Measurements from ENCODE around the gene RIPPLY1.

The RIPPLY1 gene

DNA sequence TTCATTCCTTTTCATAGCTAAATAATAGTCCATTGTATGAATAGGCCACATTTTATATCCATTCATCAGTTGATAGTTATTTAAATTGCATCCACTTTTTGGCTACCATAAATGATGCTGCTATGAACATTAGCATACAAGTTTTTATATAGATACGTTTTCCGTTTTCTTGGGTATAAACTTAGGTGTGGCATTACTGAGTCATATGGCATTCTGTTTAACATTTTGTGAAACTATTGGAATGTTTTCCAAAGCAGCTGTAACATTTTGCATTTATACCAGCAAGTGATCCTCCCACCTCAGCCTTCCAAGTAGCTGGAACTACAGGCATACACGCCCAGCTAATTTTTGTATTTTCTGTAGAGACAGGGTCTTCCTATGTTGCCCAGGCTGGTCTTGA lies 43.3 kb upstream of the RIPPLY1 start:
- no peak overlapping the region for H3K4me3 ChIP-seq (ENCODE audit: low read depth, low read length)
- TF ChIP-seq, protein P1, sequence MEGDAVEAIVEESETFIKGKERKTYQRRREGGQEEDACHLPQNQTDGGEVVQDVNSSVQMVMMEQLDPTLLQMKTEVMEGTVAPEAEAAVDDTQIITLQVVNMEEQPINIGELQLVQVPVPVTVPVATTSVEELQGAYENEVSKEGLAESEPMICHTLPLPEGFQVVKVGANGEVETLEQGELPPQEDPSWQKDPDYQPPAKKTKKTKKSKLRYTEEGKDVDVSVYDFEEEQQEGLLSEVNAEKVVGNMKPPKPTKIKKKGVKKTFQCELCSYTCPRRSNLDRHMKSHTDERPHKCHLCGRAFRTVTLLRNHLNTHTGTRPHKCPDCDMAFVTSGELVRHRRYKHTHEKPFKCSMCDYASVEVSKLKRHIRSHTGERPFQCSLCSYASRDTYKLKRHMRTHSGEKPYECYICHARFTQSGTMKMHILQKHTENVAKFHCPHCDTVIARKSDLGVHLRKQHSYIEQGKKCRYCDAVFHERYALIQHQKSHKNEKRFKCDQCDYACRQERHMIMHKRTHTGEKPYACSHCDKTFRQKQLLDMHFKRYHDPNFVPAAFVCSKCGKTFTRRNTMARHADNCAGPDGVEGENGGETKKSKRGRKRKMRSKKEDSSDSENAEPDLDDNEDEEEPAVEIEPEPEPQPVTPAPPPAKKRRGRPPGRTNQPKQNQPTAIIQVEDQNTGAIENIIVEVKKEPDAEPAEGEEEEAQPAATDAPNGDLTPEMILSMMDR (IDR thresholded peaks at IDR 0.05; ENCODE audit: low read depth, low read length) = no peak

DNA sequence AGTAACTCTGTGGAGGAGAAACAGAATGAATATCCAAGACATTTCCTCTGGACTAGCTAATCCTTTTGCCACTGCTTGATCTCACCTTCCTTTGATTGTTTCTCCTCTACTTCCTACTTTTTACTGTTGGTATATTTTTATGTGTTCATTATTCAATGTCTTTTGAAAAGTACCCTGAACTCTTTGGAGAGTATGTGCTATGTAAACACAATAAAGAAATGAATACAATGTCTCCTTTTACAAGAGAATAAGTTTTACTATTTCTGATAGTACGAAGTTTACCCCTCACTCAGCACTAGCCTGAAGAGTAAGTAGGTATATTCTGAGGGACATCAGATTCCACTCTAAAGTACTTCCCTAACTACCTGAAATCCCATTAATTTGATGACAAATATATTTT lies 36.9 kb upstream of the RIPPLY1 start:
- TF ChIP-seq, protein P1 (IDR thresholded peaks at IDR 0.05; ENCODE audit: low read depth, low read length) = no peak
- no peak overlapping the region for H3K4me3 ChIP-seq (ENCODE audit: low read depth, low read length)

DNA sequence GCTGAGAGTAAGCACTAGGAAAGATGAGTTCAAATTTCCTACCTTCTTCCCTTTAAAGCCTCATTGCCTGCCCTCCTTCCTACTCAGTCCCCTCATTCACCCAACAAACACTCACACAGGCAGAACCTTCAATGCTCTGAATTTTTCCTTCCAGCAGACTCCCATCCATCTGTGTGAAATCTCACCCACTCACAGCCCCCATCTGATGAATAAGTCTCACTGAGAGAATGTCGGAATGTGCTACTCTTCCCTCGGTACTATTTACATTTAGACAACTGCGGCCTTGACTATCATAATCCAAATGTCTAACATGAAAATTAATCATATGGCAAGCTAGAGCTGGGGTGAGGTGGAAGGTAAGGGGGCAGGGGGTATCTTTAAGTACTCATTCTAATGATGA lies 36.4 kb upstream of the RIPPLY1 start:
- no peak overlapping the region for H3K4me3 ChIP-seq (ENCODE audit: low read depth, low read length)
- TF ChIP-seq, protein P1 (IDR thresholded peaks at IDR 0.05; ENCODE audit: low read depth, low read length) = no peak

DNA sequence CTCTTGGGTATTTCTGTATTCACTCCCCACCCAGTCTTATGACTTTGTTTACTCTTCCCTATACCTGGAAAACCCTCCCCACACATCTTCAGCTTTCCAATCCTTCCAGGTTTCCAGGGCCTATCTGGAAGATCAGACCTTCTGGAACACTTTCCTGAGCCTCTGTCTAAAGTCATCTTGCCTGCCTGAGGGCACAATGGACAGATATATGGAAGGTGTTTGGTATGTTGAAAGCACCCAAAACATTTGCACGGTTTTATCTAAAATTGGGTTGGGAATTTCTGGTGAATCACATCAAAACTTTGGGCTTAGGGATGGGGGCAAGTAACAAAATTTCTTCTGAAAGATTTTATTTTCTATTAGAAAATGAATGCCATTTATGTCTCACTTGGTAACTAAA lies 33.1 kb upstream of the RIPPLY1 start:
- no peak overlapping the region for H3K4me3 ChIP-seq (ENCODE audit: low read depth, low read length)
- TF ChIP-seq, protein P1 (IDR thresholded peaks at IDR 0.05; ENCODE audit: low read depth, low read length) = no peak

DNA sequence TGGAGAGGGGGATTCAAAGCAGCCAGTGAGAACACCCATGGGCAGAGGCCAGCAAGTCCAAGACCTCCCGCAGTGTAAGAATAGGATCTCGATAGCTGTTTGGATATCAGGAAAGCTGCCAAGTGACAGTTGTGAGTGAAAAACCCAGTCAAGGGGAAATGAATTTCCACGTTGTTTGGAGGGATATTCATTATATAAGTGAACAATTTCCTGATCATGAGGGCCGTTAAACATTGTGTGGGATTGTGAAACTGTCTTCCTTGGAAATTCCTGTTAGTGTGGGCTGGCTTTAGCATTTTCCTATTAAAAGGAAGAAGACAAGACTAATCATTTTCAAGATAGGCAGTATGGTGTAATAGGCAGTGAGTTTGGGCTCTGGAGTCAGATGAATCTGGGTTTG lies 32.0 kb upstream of the RIPPLY1 start:
- H3K4me3 ChIP-seq (ENCODE audit: low read depth, low read length) = no peak overlapping the region
- TF ChIP-seq, protein P1 (IDR thresholded peaks at IDR 0.05; ENCODE audit: low read depth, low read length) = no peak

DNA sequence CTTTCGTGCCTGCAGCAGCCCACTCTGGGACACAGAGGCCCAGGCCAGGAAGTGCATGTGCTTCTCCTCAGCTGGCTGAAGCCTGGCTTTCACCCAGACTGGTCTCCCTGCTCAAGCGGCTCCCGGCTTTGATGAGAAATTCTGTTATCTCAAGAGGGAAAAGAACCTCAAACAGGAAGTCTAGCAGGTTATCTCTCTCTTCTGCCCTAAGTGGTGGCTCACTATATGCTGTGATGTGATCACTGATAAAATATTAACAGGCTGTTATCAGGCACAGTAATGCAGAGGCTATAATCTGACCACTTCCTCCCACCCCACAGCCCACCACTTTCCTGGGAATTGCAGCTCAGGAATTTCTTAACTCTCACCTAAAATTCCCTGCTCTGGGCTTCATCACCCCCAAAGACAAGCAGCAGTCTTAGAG lies 30.4 kb upstream of the RIPPLY1 start:
- TF ChIP-seq, protein P1 (IDR thresholded peaks at IDR 0.05; ENCODE audit: low read depth, low read length) = no peak
- no peak overlapping the region for H3K4me3 ChIP-seq (ENCODE audit: low read depth, low read length)

DNA sequence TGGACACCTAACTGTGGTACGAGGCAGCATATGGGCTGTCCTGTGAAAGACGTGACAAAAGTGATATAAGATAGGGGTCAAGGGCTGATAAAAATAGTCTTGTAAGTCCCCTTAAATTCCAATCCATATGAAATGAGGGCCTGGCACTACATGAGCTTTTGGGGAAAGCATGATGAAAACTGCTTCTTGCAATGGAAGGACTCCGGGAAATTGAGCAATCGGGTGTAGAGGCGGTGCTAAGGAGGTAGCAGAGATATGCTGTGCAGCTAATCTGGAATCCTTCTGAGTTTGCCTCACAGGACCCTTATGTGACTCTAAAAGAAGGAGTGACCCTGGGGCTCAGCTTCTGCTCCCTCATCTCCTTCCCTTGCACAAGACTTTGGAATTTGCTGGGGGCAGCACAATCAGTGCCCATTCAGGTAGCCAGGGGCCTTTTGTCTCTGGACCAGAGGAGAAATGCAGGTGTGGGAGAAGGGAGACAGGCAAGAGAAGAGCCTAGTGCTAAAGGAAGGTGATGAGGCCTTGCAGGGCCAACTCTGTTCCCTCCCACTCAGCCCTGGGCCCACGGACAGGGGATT lies 29.9 kb upstream of the RIPPLY1 start:
- TF ChIP-seq, protein P1 (IDR thresholded peaks at IDR 0.05; ENCODE audit: low read depth, low read length) = no peak
- H3K4me3 ChIP-seq (ENCODE audit: low read depth, low read length) = no peak overlapping the region

Measured in WI38 (cell line).